Measurements from ENCODE around the gene TMEM198. TPM values are rescaled to one million over a fixed set of nuclear protein-coding genes. Genes with fewer than 3 reads are reported as not detected.

The TMEM198 gene
- total and polyA plus RNA-seq, 9 of the 15 experiments (the other 6 are each of a cell fraction or from before 2014, with no cell fraction given) = 0.03 to 3.8 (median 1.0) TPM

DNA sequence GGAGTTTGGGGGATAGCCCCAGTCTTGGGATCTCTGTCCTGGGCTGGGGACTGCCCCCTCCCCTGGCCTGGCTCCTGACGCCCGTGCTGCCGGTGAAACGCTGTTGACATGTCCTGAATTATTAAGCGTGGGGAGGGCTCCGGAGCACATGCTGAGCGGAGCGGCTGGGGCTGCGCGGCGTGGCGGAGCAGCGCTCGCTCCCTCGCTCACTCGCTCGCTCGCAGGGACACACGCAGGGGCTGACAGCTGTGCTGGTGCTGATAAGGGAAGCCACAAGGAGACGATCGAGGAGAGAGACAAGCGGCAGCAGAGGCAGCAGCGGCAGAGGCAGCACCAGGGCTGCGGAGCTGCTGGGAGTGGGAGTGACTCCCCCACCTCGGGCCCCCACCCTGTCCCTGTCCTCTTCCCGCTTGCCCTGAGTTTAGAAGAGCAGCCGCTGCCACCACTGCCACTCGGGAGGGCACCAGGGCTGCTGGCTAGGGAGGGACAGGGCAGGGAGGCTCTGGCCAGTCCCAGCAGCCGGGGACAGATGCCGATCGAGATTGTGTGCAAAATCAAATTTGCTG is 29.5 kb upstream of the TMEM198 start, which contains the start of gene ASIC4 (continued):
- TF ChIP-seq ZNF197 (CRISPR knock-in tag; IDR thresholded peaks at IDR 0.05; ENCODE audit: low read depth) = peak; percentile 80; the same call in 1 of the 2 replicates
- no peak for TF ChIP-seq BRD4 (IDR thresholded peaks at IDR 0.05)
- no peak for TF ChIP-seq SIN3B (IDR thresholded peaks at IDR 0.05; ENCODE audit: low read depth)
- TF ChIP-seq, protein P1, sequence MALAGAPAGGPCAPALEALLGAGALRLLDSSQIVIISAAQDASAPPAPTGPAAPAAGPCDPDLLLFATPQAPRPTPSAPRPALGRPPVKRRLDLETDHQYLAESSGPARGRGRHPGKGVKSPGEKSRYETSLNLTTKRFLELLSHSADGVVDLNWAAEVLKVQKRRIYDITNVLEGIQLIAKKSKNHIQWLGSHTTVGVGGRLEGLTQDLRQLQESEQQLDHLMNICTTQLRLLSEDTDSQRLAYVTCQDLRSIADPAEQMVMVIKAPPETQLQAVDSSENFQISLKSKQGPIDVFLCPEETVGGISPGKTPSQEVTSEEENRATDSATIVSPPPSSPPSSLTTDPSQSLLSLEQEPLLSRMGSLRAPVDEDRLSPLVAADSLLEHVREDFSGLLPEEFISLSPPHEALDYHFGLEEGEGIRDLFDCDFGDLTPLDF (CRISPR knock-in tag; IDR thresholded peaks at IDR 0.05) = no peak
- no peak for TF ChIP-seq SNRNP70 (optimal IDR thresholded peaks at IDR 0.05; ENCODE audit: low read depth, low read length)
- TF ChIP-seq, protein P2, sequence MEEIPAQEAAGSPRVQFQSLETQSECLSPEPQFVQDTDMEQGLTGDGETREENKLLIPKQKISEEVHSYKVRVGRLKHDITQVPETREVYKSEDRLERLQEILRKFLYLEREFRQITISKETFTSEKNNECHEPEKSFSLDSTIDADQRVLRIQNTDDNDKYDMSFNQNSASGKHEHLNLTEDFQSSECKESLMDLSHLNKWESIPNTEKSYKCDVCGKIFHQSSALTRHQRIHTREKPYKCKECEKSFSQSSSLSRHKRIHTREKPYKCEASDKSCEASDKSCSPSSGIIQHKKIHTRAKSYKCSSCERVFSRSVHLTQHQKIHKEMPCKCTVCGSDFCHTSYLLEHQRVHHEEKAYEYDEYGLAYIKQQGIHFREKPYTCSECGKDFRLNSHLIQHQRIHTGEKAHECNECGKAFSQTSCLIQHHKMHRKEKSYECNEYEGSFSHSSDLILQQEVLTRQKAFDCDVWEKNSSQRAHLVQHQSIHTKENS (CRISPR knock-in tag; IDR thresholded peaks at IDR 0.05) = no peak
- TF ChIP-seq, protein P3, sequence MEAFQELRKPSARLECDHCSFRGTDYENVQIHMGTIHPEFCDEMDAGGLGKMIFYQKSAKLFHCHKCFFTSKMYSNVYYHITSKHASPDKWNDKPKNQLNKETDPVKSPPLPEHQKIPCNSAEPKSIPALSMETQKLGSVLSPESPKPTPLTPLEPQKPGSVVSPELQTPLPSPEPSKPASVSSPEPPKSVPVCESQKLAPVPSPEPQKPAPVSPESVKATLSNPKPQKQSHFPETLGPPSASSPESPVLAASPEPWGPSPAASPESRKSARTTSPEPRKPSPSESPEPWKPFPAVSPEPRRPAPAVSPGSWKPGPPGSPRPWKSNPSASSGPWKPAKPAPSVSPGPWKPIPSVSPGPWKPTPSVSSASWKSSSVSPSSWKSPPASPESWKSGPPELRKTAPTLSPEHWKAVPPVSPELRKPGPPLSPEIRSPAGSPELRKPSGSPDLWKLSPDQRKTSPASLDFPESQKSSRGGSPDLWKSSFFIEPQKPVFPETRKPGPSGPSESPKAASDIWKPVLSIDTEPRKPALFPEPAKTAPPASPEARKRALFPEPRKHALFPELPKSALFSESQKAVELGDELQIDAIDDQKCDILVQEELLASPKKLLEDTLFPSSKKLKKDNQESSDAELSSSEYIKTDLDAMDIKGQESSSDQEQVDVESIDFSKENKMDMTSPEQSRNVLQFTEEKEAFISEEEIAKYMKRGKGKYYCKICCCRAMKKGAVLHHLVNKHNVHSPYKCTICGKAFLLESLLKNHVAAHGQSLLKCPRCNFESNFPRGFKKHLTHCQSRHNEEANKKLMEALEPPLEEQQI (IDR thresholded peaks at IDR 0.05) = no peak
- TF ChIP-seq ETV6 (IDR thresholded peaks at IDR 0.05; ENCODE audit: borderline replicate concordance in 1 of 2, low read depth in 2 of 2, low read length in 1 of 2) = no peak
- no peak for TF ChIP-seq ETV6 (CRISPR knock-in tag; IDR thresholded peaks at IDR 0.05; ENCODE audit: borderline replicate concordance)
- TF ChIP-seq, protein P4, sequence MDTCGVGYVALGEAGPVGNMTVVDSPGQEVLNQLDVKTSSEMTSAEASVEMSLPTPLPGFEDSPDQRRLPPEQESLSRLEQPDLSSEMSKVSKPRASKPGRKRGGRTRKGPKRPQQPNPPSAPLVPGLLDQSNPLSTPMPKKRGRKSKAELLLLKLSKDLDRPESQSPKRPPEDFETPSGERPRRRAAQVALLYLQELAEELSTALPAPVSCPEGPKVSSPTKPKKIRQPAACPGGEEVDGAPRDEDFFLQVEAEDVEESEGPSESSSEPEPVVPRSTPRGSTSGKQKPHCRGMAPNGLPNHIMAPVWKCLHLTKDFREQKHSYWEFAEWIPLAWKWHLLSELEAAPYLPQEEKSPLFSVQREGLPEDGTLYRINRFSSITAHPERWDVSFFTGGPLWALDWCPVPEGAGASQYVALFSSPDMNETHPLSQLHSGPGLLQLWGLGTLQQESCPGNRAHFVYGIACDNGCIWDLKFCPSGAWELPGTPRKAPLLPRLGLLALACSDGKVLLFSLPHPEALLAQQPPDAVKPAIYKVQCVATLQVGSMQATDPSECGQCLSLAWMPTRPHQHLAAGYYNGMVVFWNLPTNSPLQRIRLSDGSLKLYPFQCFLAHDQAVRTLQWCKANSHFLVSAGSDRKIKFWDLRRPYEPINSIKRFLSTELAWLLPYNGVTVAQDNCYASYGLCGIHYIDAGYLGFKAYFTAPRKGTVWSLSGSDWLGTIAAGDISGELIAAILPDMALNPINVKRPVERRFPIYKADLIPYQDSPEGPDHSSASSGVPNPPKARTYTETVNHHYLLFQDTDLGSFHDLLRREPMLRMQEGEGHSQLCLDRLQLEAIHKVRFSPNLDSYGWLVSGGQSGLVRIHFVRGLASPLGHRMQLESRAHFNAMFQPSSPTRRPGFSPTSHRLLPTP (IDR thresholded peaks at IDR 0.05; ENCODE audit: borderline replicate concordance, extremely low read depth, insufficient read length) = no peak
- TF ChIP-seq GATAD2B (IDR thresholded peaks at IDR 0.05; ENCODE audit: borderline replicate concordance) = peak; percentile 86; the same call in 1 of the 2 replicates
- no peak for TF ChIP-seq ZBTB1 (CRISPR knock-in tag; IDR thresholded peaks at IDR 0.05; ENCODE audit: borderline replicate concordance, low read depth)
- peak; percentile 81 for TF ChIP-seq MXI1 (IDR thresholded peaks at IDR 0.05; ENCODE audit: low read depth, low read length)

All from K562 (cell line).